ENCODE results near the gene FSTL1. TPM values are rescaled to one million over a fixed set of nuclear protein-coding genes. Genes with fewer than 3 reads are reported as not detected.

Gene FSTL1
- total RNA-seq, 1 experiment from 2014 or later = 1.4 TPM

DNA sequence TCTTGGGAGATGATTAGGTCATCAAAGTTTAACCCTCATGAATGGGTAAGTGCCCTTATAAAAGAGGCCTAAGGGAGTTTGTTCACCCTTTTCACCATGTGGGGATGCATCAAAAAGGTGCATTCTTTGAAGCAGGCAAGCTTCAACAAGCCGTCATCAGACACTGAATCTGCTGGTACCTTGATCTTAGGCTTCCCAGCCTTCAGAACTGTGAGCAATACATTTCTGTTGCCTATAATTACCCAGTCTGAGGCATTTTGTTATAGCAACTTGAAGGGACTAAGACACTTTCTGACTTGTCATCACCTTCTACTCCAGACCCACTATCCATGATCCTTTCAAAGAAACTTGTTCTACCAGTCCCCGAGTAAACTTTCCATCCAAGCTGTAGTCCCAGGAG lies 57.0 kb downstream of the FSTL1 start:
- Histone ChIP-seq H3K9me3 (no peaks in the 10 kb centered on the region), H3K27me3 (replicated peaks; ENCODE audit: control insufficient read depth, insufficient read depth, low read length) (no peaks in the 10 kb centered on the region), H3K4me1 (no peaks in the 10 kb centered on the region), H3K36me3 (ENCODE audit: control insufficient read depth, insufficient read depth, low read length) (no peaks in the 10 kb centered on the region), H3K4me3 (ENCODE audit: low read depth, low read length) (no peak overlapping the region)
- Mint-ChIP-seq H3K4me3 (ENCODE audit: unreplicated experiment) (no peak overlapping the region), H3K27ac (ENCODE audit: unreplicated experiment) (no peak overlapping the region), H3K27me3 (ENCODE audit: insufficient read depth, unreplicated experiment) (no peaks in the 10 kb centered on the region), H3K4me1 (ENCODE audit: low read depth, unreplicated experiment) (no peaks in the 10 kb centered on the region), H3K36me3 (ENCODE audit: insufficient read depth, unreplicated experiment) (no peaks in the 10 kb centered on the region), H3K9me3 (ENCODE audit: unreplicated experiment) (no peaks in the 10 kb centered on the region)
- POLR2A ChIA-PET = no interaction called here
- BruUV-seq (replicated peaks) = no TSS peak
- TF ChIP-seq, protein P1, sequence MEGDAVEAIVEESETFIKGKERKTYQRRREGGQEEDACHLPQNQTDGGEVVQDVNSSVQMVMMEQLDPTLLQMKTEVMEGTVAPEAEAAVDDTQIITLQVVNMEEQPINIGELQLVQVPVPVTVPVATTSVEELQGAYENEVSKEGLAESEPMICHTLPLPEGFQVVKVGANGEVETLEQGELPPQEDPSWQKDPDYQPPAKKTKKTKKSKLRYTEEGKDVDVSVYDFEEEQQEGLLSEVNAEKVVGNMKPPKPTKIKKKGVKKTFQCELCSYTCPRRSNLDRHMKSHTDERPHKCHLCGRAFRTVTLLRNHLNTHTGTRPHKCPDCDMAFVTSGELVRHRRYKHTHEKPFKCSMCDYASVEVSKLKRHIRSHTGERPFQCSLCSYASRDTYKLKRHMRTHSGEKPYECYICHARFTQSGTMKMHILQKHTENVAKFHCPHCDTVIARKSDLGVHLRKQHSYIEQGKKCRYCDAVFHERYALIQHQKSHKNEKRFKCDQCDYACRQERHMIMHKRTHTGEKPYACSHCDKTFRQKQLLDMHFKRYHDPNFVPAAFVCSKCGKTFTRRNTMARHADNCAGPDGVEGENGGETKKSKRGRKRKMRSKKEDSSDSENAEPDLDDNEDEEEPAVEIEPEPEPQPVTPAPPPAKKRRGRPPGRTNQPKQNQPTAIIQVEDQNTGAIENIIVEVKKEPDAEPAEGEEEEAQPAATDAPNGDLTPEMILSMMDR (IDR thresholded peaks at IDR 0.05; ENCODE audit: insufficient read depth in 1 of 2, low read depth in 1 of 2, low read length in 1 of 2, severe bottlenecking in 1 of 2, unreplicated experiment in 1 of 2) = no peak
- DNase-seq = no peak
- intact Hi-C loops (cut with micrococcal nuclease; ENCODE audit: unreplicated experiment) = no loop called here
- CTCF ChIA-PET = no interaction called here

DNA sequence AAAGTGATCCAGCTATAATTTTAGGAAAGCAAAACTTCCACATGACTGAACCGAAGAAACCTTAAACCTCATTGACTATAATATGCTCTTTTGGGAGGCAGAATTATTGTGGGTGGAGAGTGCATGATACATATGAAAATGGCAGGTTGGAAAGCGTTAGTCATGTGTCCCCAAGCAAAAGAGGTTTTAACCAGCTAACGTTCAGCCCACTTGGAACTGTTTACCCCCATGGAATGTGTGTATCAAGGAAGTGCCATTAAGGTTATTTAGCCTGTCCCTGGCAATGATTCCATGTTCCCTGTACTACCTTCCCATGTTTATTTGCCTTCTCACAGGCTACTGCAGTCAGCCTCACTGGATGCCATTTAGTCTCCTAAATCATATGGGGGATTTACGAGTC lies 57.5 kb downstream of the FSTL1 start:
- Mint-ChIP-seq H3K4me3 (ENCODE audit: unreplicated experiment) (no peak overlapping the region), H3K9me3 (ENCODE audit: unreplicated experiment) (no peaks in the 10 kb centered on the region)
- CTCF ChIA-PET = no interaction called here

DNA sequence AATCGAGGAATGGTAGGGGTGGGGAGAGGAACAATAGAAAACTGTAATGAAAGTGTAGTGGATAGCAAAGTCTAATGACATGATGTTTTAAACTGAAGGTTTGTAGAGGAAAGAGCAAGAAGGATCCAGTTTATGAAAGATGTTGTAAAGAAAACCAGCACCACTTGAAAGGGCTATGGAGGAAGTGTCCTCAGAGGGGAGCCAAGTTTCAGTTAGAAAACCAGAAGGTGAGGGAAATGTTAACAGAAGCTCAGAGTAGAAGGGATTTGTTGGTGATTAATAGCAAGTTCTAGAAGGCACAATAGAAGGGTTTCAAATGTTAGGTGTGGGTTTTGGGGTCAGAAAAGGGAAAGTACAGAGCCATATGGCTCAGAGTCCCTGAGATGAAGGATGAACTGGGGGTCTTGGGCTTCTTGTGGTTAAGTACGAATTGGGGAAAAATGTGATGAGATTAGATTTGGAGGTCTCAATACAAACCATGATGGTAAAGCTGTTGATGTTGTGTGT lies 67.8 kb downstream of the FSTL1 start:
- ChIA-PET POLR2A (no interaction called here), CTCF (no interaction called here)
- Histone ChIP-seq H3K27me3 (replicated peaks; ENCODE audit: control insufficient read depth, insufficient read depth, low read length) (no peaks in the 10 kb centered on the region), H3K4me1 (no peaks in the 10 kb centered on the region), H3K9me3 (no peaks in the 10 kb centered on the region), H3K36me3 (ENCODE audit: control insufficient read depth, insufficient read depth, low read length) (no peaks in the 10 kb centered on the region), H3K4me3 (ENCODE audit: low read depth, low read length) (no peak overlapping the region)
- H3K27me3 Mint-ChIP-seq (ENCODE audit: insufficient read depth, unreplicated experiment) = no peaks in the 10 kb centered on the region
- no peak overlapping the region for H3K27ac Mint-ChIP-seq (ENCODE audit: unreplicated experiment)
- no peaks in the 10 kb centered on the region for H3K36me3 Mint-ChIP-seq (ENCODE audit: insufficient read depth, unreplicated experiment)
- no peak overlapping the region for H3K4me3 Mint-ChIP-seq (ENCODE audit: unreplicated experiment)
- no peak for DNase-seq
- no TSS peak for BruUV-seq (replicated peaks)
- no peaks in the 10 kb centered on the region for H3K9me3 Mint-ChIP-seq (ENCODE audit: unreplicated experiment)
- no peaks in the 10 kb centered on the region for H3K4me1 Mint-ChIP-seq (ENCODE audit: low read depth, unreplicated experiment)
- TF ChIP-seq, protein P1 (IDR thresholded peaks at IDR 0.05; ENCODE audit: insufficient read depth in 1 of 2, low read depth in 1 of 2, low read length in 1 of 2, severe bottlenecking in 1 of 2, unreplicated experiment in 1 of 2) = no peak
- intact Hi-C loops (cut with micrococcal nuclease; ENCODE audit: unreplicated experiment) = no loop called here

More for the DNA sequence above, 57.5 kb downstream of the FSTL1 start:
- Mint-ChIP-seq H3K4me1 (ENCODE audit: low read depth, unreplicated experiment) (no peaks in the 10 kb centered on the region), H3K27me3 (ENCODE audit: insufficient read depth, unreplicated experiment) (no peaks in the 10 kb centered on the region), H3K36me3 (ENCODE audit: insufficient read depth, unreplicated experiment) (no peaks in the 10 kb centered on the region), H3K27ac (ENCODE audit: unreplicated experiment) (no peak overlapping the region)
- no peaks in the 10 kb centered on the region for H3K27me3 ChIP-seq (replicated peaks; ENCODE audit: control insufficient read depth, insufficient read depth, low read length)
- intact Hi-C loops (cut with micrococcal nuclease; ENCODE audit: unreplicated experiment) = no loop called here
- H3K4me3 ChIP-seq (ENCODE audit: low read depth, low read length) = no peak overlapping the region
- POLR2A ChIA-PET = no interaction called here
- no peaks in the 10 kb centered on the region for H3K9me3 ChIP-seq
- no TSS peak for BruUV-seq (replicated peaks)
- H3K4me1 ChIP-seq = no peaks in the 10 kb centered on the region
- no peaks in the 10 kb centered on the region for H3K36me3 ChIP-seq (ENCODE audit: control insufficient read depth, insufficient read depth, low read length)
- no peak for DNase-seq
- TF ChIP-seq, protein P1 (IDR thresholded peaks at IDR 0.05; ENCODE audit: insufficient read depth in 1 of 2, low read depth in 1 of 2, low read length in 1 of 2, severe bottlenecking in 1 of 2, unreplicated experiment in 1 of 2) = no peak

All from Caco-2 (cell line).